Right lung (tissue), 10 donors: ENCODE measurements around the gene LRRC8D. TPM values are rescaled to one million over a fixed set of nuclear protein-coding genes. Genes with fewer than 3 reads are reported as not detected.
"Not testable (repeated sequence)": the region's sequence is repeated elsewhere in the genome, so short reads cannot be mapped to it uniquely, and the experiment has no call there.

Experiments used
- DNase-seq, 2 donors: peaks; one replicate each; pipeline ENCODE4 v3.0.0-alpha.2; 2013
- long read RNA-seq, 8 donors: transcript quantifications; one replicate each; lab custom pipeline, GENCODE V29; 2026
- polyA plus RNA-seq, 5 donors: library from polyadenylated mRNA; unstranded; fragments of 120-200 nt; gene quantifications; one replicate each; pipeline versions ENCODE4 v1.2.1 to v1.2.3, GENCODE V29; 2013; ENCODE audit warnings: inconsistent platforms in 1 of 5, low replicate concordance in 1 of 5; ENCODE audit not compliant: insufficient read length in 5 of 5, insufficient read depth in 1 of 5

Gene LRRC8D
- 10 to 100 TPM; 14.3 to 18.3 (median 17.0) TPM for polyA plus RNA-seq
- long read RNA-seq, donor 1, transcript LRRC8D-201 (3 exons, 3,950 nt) = major isoform, 5 of 5 reads
- long read RNA-seq, donor 1, partial matches to known transcripts = 0 of 5 reads
- long read RNA-seq, donor 1, other reads (novel, unspliced or antisense) = 0 of 5 reads
- long read RNA-seq, donor 2, partial matches to known transcripts = 0 of 4 reads
- long read RNA-seq, donor 2, other reads (novel, unspliced or antisense) = 0 of 4 reads
- long read RNA-seq, donor 3, partial matches to known transcripts = 0 of 5 reads
- long read RNA-seq, donor 3, other reads (novel, unspliced or antisense) = 0 of 5 reads
- long read RNA-seq, donor 4, transcript LRRC8D-201 (3 exons, 3,950 nt) = major isoform, 5 of 6 reads
- long read RNA-seq, donor 4, partial matches to known transcripts = 0 of 6 reads
- long read RNA-seq, donor 4, other reads (novel, unspliced or antisense) = 0 of 6 reads
- long read RNA-seq, donor 5, partial matches to known transcripts = 0 of 4 reads
- long read RNA-seq, donor 5, other reads (novel, unspliced or antisense) = 0 of 4 reads
- long read RNA-seq, donor 6, partial matches to known transcripts = 0 of 5 reads
- long read RNA-seq, donor 6, other reads (novel, unspliced or antisense) = 0 of 5 reads
- long read RNA-seq, donor 7, partial matches to known transcripts = 0 of 4 reads
- long read RNA-seq, donor 7, other reads (novel, unspliced or antisense) = 0 of 4 reads
- long read RNA-seq, donor 8, partial matches to known transcripts = 0 of 1 reads
- long read RNA-seq, donor 8, other reads (novel, unspliced or antisense) = 0 of 1 reads

- DNase-seq = peak; percentile 60 to 71
Observed at GRCh38 chr1:89820422-89821321, at the start of gene LRRC8D. LRRC8D (plus strand) TSS chr1:89821032; CDS start chr1:89933069, 112,037 bp downstream.

- no peak for DNase-seq
Observed at GRCh38 chr1:89771991-89772560, 48.8 kb upstream of the LRRC8D start.

- DNase-seq = not testable (repeated sequence)
Observed at GRCh38 chr1:89776104-89776503, 44.7 kb upstream of the LRRC8D start.

GRCh38 chr1:89777271-89777670 lies 43.6 kb upstream of the LRRC8D start:
- not testable (repeated sequence) for DNase-seq

- no peak for DNase-seq
Observed at GRCh38 chr1:89779151-89779940, 41.5 kb upstream of the LRRC8D start.

GRCh38 chr1:89780721-89781120 lies 40.1 kb upstream of the LRRC8D start:
- no peak for DNase-seq

- DNase-seq = no peak
Observed at GRCh38 chr1:89781494-89782126, 39.2 kb upstream of the LRRC8D start.

- no peak for DNase-seq
Observed at GRCh38 chr1:89786628-89787214, 34.1 kb upstream of the LRRC8D start.

GRCh38 chr1:89790592-89790991 lies 30.2 kb upstream of the LRRC8D start:
- no peak for DNase-seq

GRCh38 chr1:89791064-89791726 lies 29.6 kb upstream of the LRRC8D start:
- DNase-seq = no peak

GRCh38 chr1:89794406-89794805 lies 26.4 kb upstream of the LRRC8D start:
- DNase-seq = no peak

- DNase-seq = not testable (repeated sequence)
Observed at GRCh38 chr1:89795571-89795970, 25.3 kb upstream of the LRRC8D start.

GRCh38 chr1:89797876-89798275 lies 23.0 kb upstream of the LRRC8D start:
- not testable (repeated sequence) for DNase-seq

GRCh38 chr1:89799495-89799894 lies 21.3 kb upstream of the LRRC8D start:
- DNase-seq = no peak

GRCh38 chr1:89800022-89800655 lies 20.7 kb upstream of the LRRC8D start:
- no peak for DNase-seq

GRCh38 chr1:89800718-89801117 lies 20.1 kb upstream of the LRRC8D start:
- no peak for DNase-seq

- no peak for DNase-seq
Observed at GRCh38 chr1:89802051-89802450, 18.8 kb upstream of the LRRC8D start.

GRCh38 chr1:89802841-89803240 lies 18.0 kb upstream of the LRRC8D start:
- no peak for DNase-seq
